Kidney tubule cell (primary cell): ENCODE data around the gene NISCH.

Experiments used
- DNase-seq: peaks from one replicate; pipeline ENCODE4 v3.0.0-alpha.2; 2018; ENCODE audit warnings: low spot score

Gene NISCH

DNA sequence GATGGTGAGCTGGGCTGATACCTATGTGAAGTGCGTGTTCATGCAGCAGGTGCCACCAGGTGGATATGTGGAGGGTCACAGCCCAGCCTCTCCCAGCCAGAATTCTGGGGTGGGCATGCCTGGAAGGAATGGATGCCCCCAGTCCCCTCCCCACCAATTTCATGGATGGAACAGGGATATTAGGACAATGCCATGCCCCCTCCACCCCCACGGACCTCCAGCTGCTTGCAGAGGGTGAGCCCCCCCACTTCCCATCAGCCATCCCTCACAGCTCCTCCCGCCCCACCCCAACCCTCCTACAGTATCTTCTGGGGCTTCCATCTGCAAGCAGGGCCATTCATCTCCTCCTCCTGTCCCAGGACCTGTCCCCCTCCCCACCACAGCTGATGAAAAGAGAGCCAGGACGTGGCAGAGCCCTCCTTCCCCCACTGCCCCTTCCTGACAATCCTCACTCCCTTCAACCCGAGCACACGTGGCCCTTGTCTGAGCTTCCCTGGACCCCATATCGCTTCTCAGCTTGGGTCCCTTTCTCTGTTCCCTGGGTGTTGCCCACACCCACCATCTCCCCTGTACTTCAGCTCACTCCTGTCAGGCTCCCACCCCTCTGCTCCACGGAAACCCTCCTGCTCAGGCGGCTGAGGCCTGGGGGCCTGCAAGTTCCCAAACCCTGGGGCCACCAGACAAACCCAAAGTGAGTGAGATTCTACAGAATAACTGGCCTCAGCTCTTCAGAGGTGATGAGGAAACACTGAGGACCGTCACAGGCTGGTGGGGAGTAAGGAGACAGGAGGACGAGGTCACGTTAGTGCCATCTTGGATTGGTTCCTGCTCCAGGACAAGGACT is 7.7 kb upstream of the NISCH start:
- DNase-seq: no peak

DNA sequence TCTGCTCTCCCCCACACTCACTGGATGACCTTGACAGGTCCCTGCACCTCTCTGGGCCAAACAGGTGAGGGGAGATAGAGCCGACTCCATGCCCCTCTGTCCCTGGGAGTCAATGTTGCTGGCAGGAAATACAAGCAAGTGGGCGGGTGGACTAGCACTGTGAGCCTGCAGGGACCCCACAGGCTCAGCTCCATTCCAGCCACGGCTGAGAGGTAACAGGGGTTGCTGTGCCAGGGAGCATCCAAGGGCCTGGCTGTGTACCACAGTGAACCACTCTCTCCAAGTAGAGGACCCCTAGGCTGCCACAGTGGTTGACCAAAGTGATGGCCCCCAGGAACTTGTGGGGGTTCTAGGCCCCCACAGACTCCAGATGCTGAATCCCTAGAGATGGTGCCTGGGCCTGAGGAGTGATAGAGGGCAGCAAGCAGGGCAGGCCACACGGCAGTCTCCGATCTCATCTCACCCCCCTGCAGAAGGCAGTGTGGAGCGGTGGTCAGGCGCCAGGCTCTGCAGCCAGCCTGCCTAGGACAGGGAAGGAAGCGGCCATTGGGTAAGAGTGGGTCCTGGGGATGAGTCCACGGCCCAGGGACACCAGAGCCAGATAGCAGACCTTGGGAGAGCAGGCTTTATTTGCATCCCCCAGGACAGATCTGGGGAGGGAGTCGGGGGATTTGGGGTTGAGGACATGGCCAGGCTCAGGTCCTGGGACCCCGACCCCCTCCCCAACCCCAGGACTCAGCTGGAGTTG is 4.7 kb upstream of the NISCH start:
- DNase-seq: no peak

DNA sequence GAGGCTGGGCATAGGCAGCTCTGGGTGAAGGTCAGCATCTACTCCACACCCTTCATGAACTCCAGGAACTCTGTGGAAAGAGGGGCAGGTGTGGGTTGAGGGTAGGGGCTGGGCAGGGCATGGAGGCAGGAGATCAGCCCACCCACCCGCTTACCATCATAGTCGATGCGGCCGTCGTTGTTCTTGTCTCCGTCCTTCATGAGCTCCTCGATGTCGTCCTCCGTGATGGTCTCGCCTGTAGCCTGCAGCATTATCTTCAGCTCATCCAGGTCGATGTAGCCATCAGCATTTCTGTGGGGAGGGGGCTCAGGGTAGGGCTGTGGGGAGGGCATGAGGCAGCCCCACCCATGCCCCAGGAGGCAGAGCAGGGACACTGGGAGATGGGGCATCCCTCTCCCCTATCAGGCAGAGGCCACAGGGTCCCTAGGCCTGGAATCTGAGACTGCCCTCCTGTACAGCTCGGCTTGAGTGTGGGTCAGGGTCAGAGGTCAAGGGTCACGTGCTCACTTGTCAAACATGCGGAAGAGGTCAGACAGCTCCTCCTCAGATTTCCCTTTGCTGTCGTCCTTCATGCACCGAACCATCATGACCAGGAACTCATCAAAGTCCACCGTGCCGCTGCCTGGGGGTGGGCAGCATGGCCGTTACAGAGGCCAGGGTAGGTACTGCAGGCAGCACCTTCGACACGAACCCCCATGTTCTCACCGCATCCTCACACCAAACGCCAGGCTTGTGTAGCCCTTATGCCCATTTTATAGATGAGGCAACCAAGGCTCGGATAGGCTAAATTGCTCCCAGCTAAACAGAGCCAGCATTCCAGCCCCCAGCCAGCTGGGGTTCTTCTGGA is 3.9 kb upstream of the NISCH start:
- DNase-seq: no peak

DNA sequence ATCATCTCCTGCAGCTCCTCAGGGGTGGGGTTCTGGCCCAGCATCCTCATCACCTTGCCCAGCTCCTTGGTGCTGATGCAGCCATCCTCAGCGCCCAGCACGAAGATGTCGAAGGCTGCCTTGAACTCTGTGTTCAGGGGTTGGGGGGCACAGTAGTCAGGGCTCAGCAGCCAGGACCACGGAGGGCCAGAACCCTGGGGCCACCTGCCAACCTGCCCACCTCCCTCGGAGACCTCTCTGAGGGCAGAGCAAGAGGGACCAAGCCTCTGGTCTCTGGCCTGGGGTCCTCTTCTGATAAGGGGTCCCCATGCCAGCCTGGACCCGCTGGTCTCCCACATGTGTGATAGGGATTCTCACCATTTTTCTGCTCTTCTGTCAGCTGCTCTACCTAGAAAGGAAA is 3.3 kb upstream of the NISCH start:
- no peak for DNase-seq

GRCh38 chr3:52452570-52453221 is 2.7 kb upstream of the NISCH start:
- no peak for DNase-seq

DNA sequence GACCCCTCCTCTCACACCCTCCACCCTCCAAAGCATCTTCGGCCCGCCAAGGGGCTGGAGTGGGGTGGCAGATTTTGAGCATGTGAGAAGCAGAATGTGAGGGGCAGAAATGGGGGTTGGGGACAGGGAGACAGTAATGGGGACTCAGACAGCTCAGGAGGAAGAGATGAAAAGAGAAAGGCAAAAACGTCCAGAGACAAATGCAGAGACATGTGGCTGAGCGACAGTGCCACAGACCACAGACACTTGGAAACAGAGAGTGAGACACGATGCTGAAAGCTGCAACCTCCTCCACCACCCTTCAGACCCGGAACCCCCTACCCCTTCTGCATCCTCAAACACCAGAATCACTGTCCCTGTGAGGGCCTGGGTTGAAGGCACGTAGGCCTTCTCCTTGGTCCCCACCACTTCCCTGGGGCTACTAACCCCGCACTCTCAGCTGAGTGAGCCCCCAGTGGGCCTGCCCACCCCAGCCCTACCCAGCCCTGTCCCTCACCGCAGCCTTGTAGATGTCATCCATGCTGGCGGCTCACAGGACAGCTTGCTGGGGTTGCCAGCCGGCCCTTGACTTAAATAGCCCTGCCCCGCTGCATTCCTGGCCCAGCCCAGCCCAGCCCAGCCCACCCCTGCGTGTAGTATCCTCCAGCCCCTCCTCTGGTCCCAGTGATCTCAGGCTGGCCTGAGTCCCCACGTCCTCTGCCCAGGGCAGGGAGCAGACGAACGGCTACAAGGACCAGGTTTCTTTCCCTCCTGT is 1.7 kb upstream of the NISCH start, which contains the start of gene TNNC1:
TNNC1 (minus strand) TSS at position 546 of the 754 bp plus-strand sequence; CDS start at position 520, 26 bp downstream.
- DNase-seq: no peak

DNA sequence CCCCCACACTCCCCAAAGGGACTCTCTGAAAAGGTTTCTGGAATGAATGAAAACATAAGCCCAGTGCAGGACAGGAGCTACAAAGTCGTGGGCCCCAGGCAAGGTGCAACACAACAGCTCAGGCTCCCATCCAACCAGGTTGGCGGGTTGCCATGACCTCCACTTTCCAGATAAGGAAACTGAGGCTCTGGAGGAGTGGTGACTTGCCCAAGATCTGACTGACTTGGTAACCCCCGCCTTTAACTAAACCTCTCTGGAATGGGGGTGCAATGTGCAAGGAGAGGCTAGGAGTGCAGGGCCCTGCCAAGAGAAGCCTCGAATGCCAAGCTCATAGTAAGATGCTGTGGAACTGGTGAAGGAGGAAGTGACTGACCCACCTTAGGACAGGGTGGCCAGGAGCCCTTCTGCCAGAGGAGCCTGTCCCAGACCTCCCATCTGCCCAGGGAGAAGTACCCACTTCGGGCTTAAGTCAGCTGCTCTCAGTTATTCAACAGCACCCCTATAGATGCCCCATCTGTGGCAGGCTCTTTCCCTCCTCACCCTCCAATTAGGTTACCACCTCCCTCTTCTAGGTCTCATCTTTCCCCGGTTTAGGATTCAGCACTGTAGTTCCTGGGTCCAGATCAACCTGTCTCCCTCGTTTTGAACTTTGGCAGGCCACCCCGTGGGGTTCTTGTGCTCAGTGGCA is 1.0 kb upstream of the NISCH start:
- no peak for DNase-seq

DNA sequence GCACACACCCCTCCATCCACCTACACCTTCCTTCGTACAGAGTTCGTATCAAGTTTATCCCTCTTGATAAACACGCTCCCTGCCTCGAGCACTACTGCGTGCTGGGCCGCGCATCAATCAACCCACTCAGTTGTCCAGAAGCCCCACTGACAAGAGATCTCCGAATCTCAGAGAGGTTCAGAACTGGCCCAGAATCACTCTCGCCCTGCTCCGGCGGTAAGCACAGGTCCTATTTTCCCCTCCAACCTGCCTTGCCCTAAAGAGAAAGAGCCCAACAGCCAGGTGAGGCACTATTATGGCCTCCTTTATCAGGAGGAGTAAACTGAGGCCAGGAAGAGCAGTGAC is 494 bp upstream of the NISCH start:
- no peak for DNase-seq

GRCh38 chr3:52456169-52456799 is 880 bp downstream of the NISCH start:
- peak; percentile 17 for DNase-seq

DNA sequence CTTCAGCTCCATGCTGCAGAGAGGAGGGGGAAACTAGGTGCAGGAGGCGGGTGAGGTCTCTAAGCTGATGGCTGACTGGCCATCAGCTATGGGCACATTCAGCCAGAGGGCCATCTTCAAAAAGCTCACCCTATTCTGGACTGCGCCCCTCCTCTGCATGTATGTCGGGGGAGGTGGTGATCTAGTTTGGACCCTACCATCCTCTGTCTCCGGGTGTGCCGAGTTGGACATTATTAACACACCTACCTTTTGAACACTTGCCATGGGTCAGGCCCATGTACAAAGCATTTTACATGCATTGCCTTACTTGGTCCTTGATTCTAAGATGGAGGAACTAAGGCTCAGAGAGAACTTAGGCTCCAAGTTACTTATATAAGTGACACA is 1.4 kb downstream of the NISCH start:
- DNase-seq: no peak

GRCh38 chr3:52458031-52458760 is 2.8 kb downstream of the NISCH start:
- no peak for DNase-seq

- no peak for DNase-seq
Measured at GRCh38 chr3:52458770-52459545, 3.6 kb downstream of the NISCH start.

DNA sequence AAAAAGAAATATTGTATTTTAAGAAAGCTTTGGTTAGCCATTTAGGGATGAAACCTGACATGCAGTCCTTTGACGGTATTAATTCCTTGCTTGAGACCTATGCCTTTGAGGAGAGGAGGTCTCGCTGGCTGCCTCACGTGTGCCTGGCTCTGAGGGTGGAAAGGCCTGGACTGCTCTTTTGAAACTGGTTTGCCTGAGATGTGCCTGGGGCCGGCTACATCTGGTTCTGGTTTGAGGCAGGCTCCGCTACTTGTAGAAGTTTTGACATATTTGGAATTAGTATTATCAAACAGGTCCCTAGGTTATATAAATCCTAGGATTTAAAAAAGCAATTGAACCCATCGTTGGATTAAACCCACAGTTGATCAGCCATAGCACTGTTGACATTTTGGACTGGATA is 6.5 kb downstream of the NISCH start:
- DNase-seq: no peak

GRCh38 chr3:52463416-52463815 is 8.0 kb downstream of the NISCH start:
- no peak for DNase-seq

DNA sequence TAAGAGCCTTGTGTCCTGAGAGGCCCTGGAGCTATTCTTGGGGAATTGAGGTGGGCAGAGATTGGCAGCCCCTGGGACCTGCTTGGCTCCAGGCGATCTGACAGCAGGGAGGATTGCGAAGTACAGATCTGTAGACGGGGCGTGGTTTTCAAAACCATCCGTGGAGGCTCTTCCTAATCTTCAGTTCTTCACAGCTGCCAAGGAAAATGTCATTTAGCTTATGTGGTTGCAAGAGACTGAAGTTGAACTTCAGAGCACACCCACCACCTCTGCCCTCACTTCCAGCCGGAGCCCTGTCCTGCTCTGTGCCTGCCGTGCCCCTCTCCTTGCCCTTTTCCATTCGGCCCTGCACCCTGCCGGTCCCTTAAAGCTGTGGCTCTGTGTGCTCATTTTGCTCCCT is 12.9 kb downstream of the NISCH start:
- no peak for DNase-seq

DNA sequence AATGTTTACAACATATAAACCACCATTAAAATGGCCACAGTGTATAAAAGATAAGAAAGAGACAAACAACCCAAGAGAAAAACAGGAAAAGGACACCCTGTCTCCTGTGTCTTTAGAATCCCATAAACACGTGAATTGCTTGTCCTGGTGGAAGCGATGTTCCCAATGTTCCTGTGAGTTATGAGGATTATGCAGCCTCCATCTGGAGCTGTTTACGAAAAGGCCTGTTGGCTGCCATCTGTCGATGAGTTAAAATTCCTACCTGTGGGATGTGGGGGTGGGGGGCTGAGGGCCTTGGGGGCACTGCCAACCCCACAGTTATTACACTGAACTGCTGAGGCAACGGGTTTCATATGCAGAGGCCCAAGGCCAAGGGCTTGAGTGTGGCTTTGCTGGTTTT is 13.6 kb downstream of the NISCH start:
- DNase-seq: no peak

GRCh38 chr3:52470920-52471319 is 15.5 kb downstream of the NISCH start:
- DNase-seq: no peak

GRCh38 chr3:52471371-52472238 is 16.2 kb downstream of the NISCH start:
- peak; percentile 50 for DNase-seq
